Cardiac fibroblast (primary cell): ENCODE data around the gene LCN9.

Source experiments
- DNase-seq, 2 donors: peaks; one replicate each; pipeline versions ENCODE4 v3.0.0 to v3.0.0-alpha.2; 2010; ENCODE audit warnings: low read depth in 2 of 2
- H3K4me3 ChIP-seq, 2 donors: replicated peaks in 1 of 2; 1 replicate in 1 of 2; 2 replicates in 1 of 2; pipeline ENCODE4 v1.5.1; 2011; ENCODE audit warnings: low read depth in 2 of 2, low read length in 2 of 2, mild to moderate bottlenecking in 2 of 2, moderate library complexity in 1 of 2
- CTCF ChIP-seq: IDR thresholded peaks from one replicate; pipeline ENCODE4 v1.5.1; 2011; ENCODE audit warnings: low read depth, mild to moderate bottlenecking, low read length, inconsistent platforms

LCN9 gene

GRCh38 chr9:135690836-135691570 lies 27.9 kb downstream of the LCN9 start:
- H3K4me3 ChIP-seq, result no peak overlapping the region
- no peak for TF ChIP-seq CTCF
- no peak for DNase-seq

- no peak for TF ChIP-seq CTCF
- no peak overlapping the region for H3K4me3 ChIP-seq
- DNase-seq, result peak in 1 of 2 donors; percentile 4
These were observed 29.3 kb downstream of the LCN9 start for GRCh38 chr9:135692410-135692809.

GRCh38 chr9:135693265-135693664 lies 30.2 kb downstream of the LCN9 start:
- H3K4me3 ChIP-seq, result no peak overlapping the region
- DNase-seq, result no peak

GRCh38 chr9:135693771-135694170 lies 30.7 kb downstream of the LCN9 start:
- no peak overlapping the region for H3K4me3 ChIP-seq
- no peak for DNase-seq
- no peak for TF ChIP-seq CTCF

More at GRCh38 chr9:135693265-135693664, 30.2 kb downstream of the LCN9 start:
- no peak for TF ChIP-seq CTCF

- no peak overlapping the region for H3K4me3 ChIP-seq
- no peak for TF ChIP-seq CTCF
- no peak for DNase-seq
These were observed 31.3 kb downstream of the LCN9 start for GRCh38 chr9:135694414-135694813.

GRCh38 chr9:135695036-135695435 lies 31.9 kb downstream of the LCN9 start:
- no peak for TF ChIP-seq CTCF
- DNase-seq, result no peak
- H3K4me3 ChIP-seq, result no peak overlapping the region

GRCh38 chr9:135695642-135696041 lies 32.5 kb downstream of the LCN9 start:
- no peak for DNase-seq
- TF ChIP-seq CTCF, result no peak
- H3K4me3 ChIP-seq, result no peak overlapping the region
